Measurements from ENCODE around the gene TCF7L2. TPM values are rescaled to one million over a fixed set of nuclear protein-coding genes. Genes with fewer than 3 reads are reported as not detected.

Gene TCF7L2
- total and polyA plus RNA-seq, 9 of the 15 experiments (the other 6 are each of a cell fraction or from before 2014, with no cell fraction given): 0.32 to 2.8 (median 0.92) TPM

DNA sequence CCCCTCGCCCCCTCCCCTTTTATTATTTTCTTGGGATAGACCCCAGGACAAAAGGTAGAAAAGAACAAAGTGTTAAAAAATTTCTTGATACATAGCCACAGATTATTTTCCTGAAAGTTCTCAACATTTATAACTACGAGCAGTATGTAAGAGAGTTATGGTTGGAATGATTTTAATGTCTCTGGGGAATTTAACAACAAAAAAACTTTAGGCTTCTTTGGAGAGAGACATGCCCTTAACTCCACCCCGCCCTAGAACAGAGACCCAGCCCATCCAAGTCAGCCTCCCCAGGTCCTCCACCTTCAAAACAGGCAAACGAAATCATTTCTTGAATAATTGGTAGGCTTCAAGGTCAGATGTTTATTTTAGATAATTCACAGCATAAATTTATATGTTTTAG, 97.1 kb downstream of the TCF7L2 start:
- in situ Hi-C loops (cut with MboI) (no loop called here), intact Hi-C loops (cut with micrococcal nuclease) (no loop called here)
- no peak for ATAC-seq
- H3K79me2 ChIP-seq (ENCODE audit: control insufficient read depth, insufficient read depth, low read length): no peaks in the 10 kb centered on the region
- 11% methylated on average over 4 of the region's 4 CpGs for WGBS (ENCODE audit: insufficient coverage, low coverage, missing lambda C conversion rate)
- DNase-seq (ENCODE audit: extremely low read depth in 1 of 4, low spot score in 3 of 4): no peak
- no peak for FAIRE-seq
- peaks cover 0 to 11% of the 10 kb centered on the region in 2 experiments; a peak in 2 of 5 replicates for H3K27me3 ChIP-seq (ENCODE audit: control insufficient read depth in 2 of 2, insufficient read depth in 2 of 2, low read length in 2 of 2)
- no peaks in the 10 kb centered on the region for H3K9me1 ChIP-seq (ENCODE audit: control insufficient read depth, insufficient read depth, low read length)
- ChIA-PET CTCF (ENCODE audit: low intra/inter-chr PET ratio) (no interaction called here), POLR2A (no interaction called here)
- H2AFZ ChIP-seq (ENCODE audit: low read depth, low read length): no peak overlapping the region
- no peaks in the 10 kb centered on the region for H4K20me1 ChIP-seq (replicated peaks; ENCODE audit: control insufficient read depth, insufficient read depth, low read length)
- no peak overlapping the region for H3K27ac ChIP-seq (ENCODE audit: extremely low read depth, low read depth, low read length)
- H3K36me3 ChIP-seq (ENCODE audit: control insufficient read depth, insufficient read depth, low read length): no peaks in the 10 kb centered on the region
- no peak overlapping the region for H3K4me2 ChIP-seq (ENCODE audit: insufficient read depth, low read length)
- TF ChIP-seq, protein P1, sequence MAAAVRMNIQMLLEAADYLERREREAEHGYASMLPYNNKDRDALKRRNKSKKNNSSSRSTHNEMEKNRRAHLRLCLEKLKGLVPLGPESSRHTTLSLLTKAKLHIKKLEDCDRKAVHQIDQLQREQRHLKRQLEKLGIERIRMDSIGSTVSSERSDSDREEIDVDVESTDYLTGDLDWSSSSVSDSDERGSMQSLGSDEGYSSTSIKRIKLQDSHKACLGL (CRISPR knock-in tag; IDR thresholded peaks at IDR 0.05; ENCODE audit: borderline replicate concordance, poor library complexity, severe bottlenecking): no peak
- no peak for TF ChIP-seq PHF20 (IDR thresholded peaks at IDR 0.05; ENCODE audit: partially characterized antibody)
- TF ChIP-seq SLC30A9 (CRISPR knock-in tag; IDR thresholded peaks at IDR 0.05): no peak
- no peak overlapping the region for H3K4me3 ChIP-seq
- no peaks in the 10 kb centered on the region for H3K4me1 ChIP-seq (replicated peaks in 1 of 2; ENCODE audit: control insufficient read depth in 2 of 2, insufficient read depth in 2 of 2, low read length in 2 of 2)
- no peak overlapping the region for H3K9ac ChIP-seq (ENCODE audit: insufficient read depth in 1 of 2, low read depth in 2 of 2, low read length in 2 of 2)
- H3K9me3 ChIP-seq (replicated peaks; ENCODE audit: control insufficient read depth, insufficient read depth, low read depth, low read length): no peaks in the 10 kb centered on the region
- no TSS peak for BruUV-seq (replicated peaks)

DNA sequence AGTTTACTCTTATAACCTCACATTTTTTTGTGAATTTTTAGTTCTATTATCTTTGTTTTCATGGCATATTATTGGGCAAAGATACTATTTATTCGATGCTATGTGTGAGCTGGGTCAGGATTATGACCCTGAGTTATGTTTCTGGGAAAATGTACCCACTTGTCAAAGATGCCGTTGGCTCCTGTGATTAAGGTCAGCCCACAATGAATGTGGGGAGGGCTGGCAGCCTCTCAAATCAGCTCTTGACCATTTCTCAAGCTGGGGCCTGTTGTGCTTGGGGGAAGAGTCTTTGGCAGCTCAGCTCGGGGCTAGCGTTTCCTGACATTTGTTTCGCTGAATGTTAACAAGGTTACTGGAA, 97.5 kb downstream of the TCF7L2 start:
- WGBS (ENCODE audit: insufficient coverage, low coverage, missing lambda C conversion rate): 29% methylated on average over 5 of the region's 5 CpGs
- Histone ChIP-seq H3K27ac (ENCODE audit: extremely low read depth, low read depth, low read length) (no peak overlapping the region), H3K36me3 (ENCODE audit: control insufficient read depth, insufficient read depth, low read length) (no peaks in the 10 kb centered on the region), H3K27me3 (ENCODE audit: control insufficient read depth in 2 of 2, insufficient read depth in 2 of 2, low read length in 2 of 2) (peaks cover 0 to 11% of the 10 kb centered on the region in 2 experiments; a peak in 2 of 5 replicates), H3K4me2 (ENCODE audit: insufficient read depth, low read length) (no peak overlapping the region), H3K79me2 (ENCODE audit: control insufficient read depth, insufficient read depth, low read length) (no peaks in the 10 kb centered on the region), H3K9me3 (replicated peaks; ENCODE audit: control insufficient read depth, insufficient read depth, low read depth, low read length) (no peaks in the 10 kb centered on the region), H2AFZ (ENCODE audit: low read depth, low read length) (no peak overlapping the region), H3K9ac (ENCODE audit: insufficient read depth in 1 of 2, low read depth in 2 of 2, low read length in 2 of 2) (no peak overlapping the region), H3K4me3 (no peak overlapping the region), H3K9me1 (ENCODE audit: control insufficient read depth, insufficient read depth, low read length) (no peaks in the 10 kb centered on the region), H4K20me1 (replicated peaks; ENCODE audit: control insufficient read depth, insufficient read depth, low read length) (no peaks in the 10 kb centered on the region), H3K4me1 (replicated peaks in 1 of 2; ENCODE audit: control insufficient read depth in 2 of 2, insufficient read depth in 2 of 2, low read length in 2 of 2) (no peaks in the 10 kb centered on the region)
- ChIA-PET POLR2A (no interaction called here), CTCF (ENCODE audit: low intra/inter-chr PET ratio) (no interaction called here)
- DNase-seq (ENCODE audit: extremely low read depth in 1 of 4, low spot score in 3 of 4): no peak
- in situ Hi-C loops (cut with MboI): no loop called here
- BruUV-seq (replicated peaks): no TSS peak
- intact Hi-C loops (cut with micrococcal nuclease): no loop called here
- ATAC-seq: no peak
- FAIRE-seq: no peak
- TF ChIP-seq TARDBP (IDR thresholded peaks at IDR 0.05) (no peak), L3MBTL2 (IDR thresholded peaks at IDR 0.05) (no peak), CXXC5 (CRISPR knock-in tag; IDR thresholded peaks at IDR 0.05) (no peak), KAT7 (CRISPR knock-in tag; IDR thresholded peaks at IDR 0.05; ENCODE audit: borderline replicate concordance) (no peak), ZZZ3 (IDR thresholded peaks at IDR 0.05) (no peak), FOXK1 (CRISPR knock-in tag; IDR thresholded peaks at IDR 0.05; ENCODE audit: borderline replicate concordance) (no peak), ZKSCAN1 (IDR thresholded peaks at IDR 0.05; ENCODE audit: low read depth, low read length) (no peak), JUN (IDR thresholded peaks at IDR 0.05; ENCODE audit: borderline replicate concordance, low read depth, low read length) (no peak), JUN (CRISPR knock-in tag; IDR thresholded peaks at IDR 0.05; ENCODE audit: borderline replicate concordance) (no peak), ATF7 (IDR thresholded peaks at IDR 0.05) (no peak)
- TF ChIP-seq, protein P2, sequence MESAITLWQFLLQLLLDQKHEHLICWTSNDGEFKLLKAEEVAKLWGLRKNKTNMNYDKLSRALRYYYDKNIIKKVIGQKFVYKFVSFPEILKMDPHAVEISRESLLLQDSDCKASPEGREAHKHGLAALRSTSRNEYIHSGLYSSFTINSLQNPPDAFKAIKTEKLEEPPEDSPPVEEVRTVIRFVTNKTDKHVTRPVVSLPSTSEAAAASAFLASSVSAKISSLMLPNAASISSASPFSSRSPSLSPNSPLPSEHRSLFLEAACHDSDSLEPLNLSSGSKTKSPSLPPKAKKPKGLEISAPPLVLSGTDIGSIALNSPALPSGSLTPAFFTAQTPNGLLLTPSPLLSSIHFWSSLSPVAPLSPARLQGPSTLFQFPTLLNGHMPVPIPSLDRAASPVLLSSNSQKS (CRISPR knock-in tag; IDR thresholded peaks at IDR 0.05): no peak
- TF ChIP-seq, protein P3, sequence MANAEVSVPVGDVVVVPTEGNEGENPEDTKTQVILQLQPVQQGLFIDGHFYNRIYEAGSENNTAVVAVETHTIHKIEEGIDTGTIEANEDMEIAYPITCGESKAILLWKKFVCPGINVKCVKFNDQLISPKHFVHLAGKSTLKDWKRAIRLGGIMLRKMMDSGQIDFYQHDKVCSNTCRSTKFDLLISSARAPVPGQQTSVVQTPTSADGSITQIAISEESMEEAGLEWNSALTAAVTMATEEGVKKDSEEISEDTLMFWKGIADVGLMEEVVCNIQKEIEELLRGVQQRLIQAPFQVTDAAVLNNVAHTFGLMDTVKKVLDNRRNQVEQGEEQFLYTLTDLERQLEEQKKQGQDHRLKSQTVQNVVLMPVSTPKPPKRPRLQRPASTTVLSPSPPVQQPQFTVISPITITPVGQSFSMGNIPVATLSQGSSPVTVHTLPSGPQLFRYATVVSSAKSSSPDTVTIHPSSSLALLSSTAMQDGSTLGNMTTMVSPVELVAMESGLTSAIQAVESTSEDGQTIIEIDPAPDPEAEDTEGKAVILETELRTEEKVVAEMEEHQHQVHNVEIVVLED (CRISPR knock-in tag; IDR thresholded peaks at IDR 0.05): no peak
